K562 (cell line): ENCODE measurements around the gene FUNDC2. TPM values are rescaled to one million over a fixed set of nuclear protein-coding genes. Genes with fewer than 3 reads are reported as not detected.

Source experiments
- KHSRP ChIP-seq: fragments of 450-650 bp; IDR thresholded peaks from 2 replicates; pipeline ENCODE4 v1.6.1; 2017
- KLF1 ChIP-seq: fragments of 450-650 bp; IDR thresholded peaks from 2 replicates; pipeline ENCODE4 v1.6.1; 2016; ENCODE audit warnings: missing genetic modification characterization, missing compliant biosample characterization
- MEF2A ChIP-seq: IDR thresholded peaks from 2 replicates; pipeline ENCODE4 v1.6.1; 2011; ENCODE audit warnings: low read depth, mild to moderate bottlenecking, low read length, moderate library complexity; ENCODE audit not compliant: control insufficient read depth
- RAD51 ChIP-seq: fragments of 450-650 bp; IDR thresholded peaks from 2 replicates; pipeline ENCODE4 v1.7.1; 2016; ENCODE audit warnings: low read depth, mild to moderate bottlenecking, borderline replicate concordance
- SRSF3 ChIP-seq: fragments of 200-400 bp; formaldehyde crosslinking; IDR thresholded peaks from 2 replicates; pipeline ENCODE4 v1.6.1; 2016; ENCODE audit warnings: mild to moderate bottlenecking, low read length, moderate library complexity; ENCODE audit not compliant: insufficient read depth
- polyA plus RNA-seq, 8 experiments: library from polyadenylated mRNA; depleted of rRNA in 4 of 8; stranded (reverse) in 5 of 8; unstranded in 3 of 8; fragments of >200 nt; fragmentation: Nextera tagmentation in 2 of 8; fragmentation: Illumina TruSeq in 1 of 8; extraction: Ambion mirVana in 2 of 8; extraction: Trizol in 1 of 8; gene quantifications; 2 replicates each; pipeline versions ENCODE4 v1.2.1 to v1.2.3, GENCODE V29; 2011 to 2014; ENCODE audit warnings: inconsistent platforms in 1 of 8, missing spikeins in 1 of 8
- total RNA-seq, 7 experiments: library from RNA; depleted of rRNA in 6 of 7; stranded (reverse); fragments of >200 nt in 6 of 7; fragmentation: Illumina TruSeq in 2 of 7; extraction: Trizol in 2 of 7; gene quantifications; 2 replicates each; pipeline versions ENCODE4 v1.2.1 to v1.2.3, GENCODE V29; 2011 to 2021; ENCODE audit warnings: low replicate concordance in 1 of 7
- TF ChIP-seq, protein P1 (sequence below): fragments of 450-650 bp; IDR thresholded peaks from 2 replicates; pipeline ENCODE4 v1.6.1; 2016; ENCODE audit warnings: low read depth, mild to moderate bottlenecking, moderate library complexity
- TF ChIP-seq, protein P2 (sequence below): fragments of 250-450 bp; sonication (Bioruptor Pico); IDR thresholded peaks from 2 replicates; pipeline ENCODE4 v1.4.0; 2020; ENCODE audit warnings: mild to moderate bottlenecking
- TF ChIP-seq, protein P3 (sequence below): fragments of 200-600 bp; sonication (generic); IDR thresholded peaks from one replicate; pipeline ENCODE4 v1.6.1; 2012; ENCODE audit warnings: mild to moderate bottlenecking, low read depth, low read length, inconsistent platforms
- TF ChIP-seq, protein P4 (sequence below): fragments of 200-800 bp; sonication (Bioruptor generic); IDR thresholded peaks from 2 replicates; pipeline ENCODE4 v1.6.1; 2017; ENCODE audit warnings: missing genetic modification characterization, missing compliant biosample characterization
- TF ChIP-seq, protein P5 (sequence below): sonication (generic); formaldehyde crosslinking; IDR thresholded peaks from 2 replicates; pipeline ENCODE4 v1.8.0; 2022; ENCODE audit warnings: mild to moderate bottlenecking, missing genetic modification reagents

FUNDC2 gene
- total and polyA plus RNA-seq, 9 of the 15 experiments (the other 6 are each of a cell fraction or from before 2014, with no cell fraction given), result 50.6 to 235 (median 123) TPM

DNA sequence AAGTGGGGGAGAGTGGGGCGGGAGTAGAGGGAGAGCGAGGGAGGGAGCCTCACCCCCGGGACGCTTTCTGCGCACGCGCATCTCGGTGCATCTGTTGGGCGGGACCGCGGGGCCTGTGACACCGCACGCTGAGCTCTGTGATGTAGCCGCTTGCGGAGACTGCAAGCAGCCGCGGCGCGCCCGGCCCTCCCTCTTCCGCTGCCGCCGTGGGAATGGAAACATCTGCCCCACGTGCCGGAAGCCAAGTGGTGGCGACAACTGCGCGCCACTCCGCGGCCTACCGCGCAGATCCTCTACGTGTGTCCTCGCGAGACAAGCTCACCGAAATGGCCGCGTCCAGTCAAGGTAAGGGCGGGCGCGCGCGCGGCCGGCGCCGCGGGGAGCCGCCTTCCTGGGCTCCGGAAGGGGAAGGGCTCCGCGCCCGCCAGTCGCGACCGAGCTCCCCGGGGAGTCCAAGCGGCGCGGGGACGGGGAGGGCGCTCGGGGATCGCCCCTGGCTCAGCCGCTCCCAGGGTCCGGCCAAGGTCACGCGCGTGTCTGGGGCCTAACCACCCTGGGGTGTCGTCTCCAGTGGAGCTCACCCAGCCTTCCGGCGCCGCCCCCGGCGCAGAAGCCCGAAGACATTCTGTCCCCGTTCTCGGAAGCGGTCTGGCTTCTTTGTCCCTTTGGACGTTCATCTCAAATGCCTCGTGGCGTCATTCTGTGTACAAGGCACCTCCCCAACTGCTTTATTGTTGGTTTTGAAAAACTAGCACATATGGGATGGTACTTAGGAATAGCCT is at the start of gene FUNDC2 (continued):
- TF ChIP-seq, protein P1, sequence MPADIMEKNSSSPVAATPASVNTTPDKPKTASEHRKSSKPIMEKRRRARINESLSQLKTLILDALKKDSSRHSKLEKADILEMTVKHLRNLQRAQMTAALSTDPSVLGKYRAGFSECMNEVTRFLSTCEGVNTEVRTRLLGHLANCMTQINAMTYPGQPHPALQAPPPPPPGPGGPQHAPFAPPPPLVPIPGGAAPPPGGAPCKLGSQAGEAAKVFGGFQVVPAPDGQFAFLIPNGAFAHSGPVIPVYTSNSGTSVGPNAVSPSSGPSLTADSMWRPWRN, result no peak; the same call in 1 of the 2 replicates
- TF ChIP-seq KHSRP, result no peak
- TF ChIP-seq RAD51, result peak; percentile 77
- TF ChIP-seq SRSF3, result no peak
- TF ChIP-seq, protein P2, sequence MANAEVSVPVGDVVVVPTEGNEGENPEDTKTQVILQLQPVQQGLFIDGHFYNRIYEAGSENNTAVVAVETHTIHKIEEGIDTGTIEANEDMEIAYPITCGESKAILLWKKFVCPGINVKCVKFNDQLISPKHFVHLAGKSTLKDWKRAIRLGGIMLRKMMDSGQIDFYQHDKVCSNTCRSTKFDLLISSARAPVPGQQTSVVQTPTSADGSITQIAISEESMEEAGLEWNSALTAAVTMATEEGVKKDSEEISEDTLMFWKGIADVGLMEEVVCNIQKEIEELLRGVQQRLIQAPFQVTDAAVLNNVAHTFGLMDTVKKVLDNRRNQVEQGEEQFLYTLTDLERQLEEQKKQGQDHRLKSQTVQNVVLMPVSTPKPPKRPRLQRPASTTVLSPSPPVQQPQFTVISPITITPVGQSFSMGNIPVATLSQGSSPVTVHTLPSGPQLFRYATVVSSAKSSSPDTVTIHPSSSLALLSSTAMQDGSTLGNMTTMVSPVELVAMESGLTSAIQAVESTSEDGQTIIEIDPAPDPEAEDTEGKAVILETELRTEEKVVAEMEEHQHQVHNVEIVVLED, result peak; percentile 79
- TF ChIP-seq, protein P3, sequence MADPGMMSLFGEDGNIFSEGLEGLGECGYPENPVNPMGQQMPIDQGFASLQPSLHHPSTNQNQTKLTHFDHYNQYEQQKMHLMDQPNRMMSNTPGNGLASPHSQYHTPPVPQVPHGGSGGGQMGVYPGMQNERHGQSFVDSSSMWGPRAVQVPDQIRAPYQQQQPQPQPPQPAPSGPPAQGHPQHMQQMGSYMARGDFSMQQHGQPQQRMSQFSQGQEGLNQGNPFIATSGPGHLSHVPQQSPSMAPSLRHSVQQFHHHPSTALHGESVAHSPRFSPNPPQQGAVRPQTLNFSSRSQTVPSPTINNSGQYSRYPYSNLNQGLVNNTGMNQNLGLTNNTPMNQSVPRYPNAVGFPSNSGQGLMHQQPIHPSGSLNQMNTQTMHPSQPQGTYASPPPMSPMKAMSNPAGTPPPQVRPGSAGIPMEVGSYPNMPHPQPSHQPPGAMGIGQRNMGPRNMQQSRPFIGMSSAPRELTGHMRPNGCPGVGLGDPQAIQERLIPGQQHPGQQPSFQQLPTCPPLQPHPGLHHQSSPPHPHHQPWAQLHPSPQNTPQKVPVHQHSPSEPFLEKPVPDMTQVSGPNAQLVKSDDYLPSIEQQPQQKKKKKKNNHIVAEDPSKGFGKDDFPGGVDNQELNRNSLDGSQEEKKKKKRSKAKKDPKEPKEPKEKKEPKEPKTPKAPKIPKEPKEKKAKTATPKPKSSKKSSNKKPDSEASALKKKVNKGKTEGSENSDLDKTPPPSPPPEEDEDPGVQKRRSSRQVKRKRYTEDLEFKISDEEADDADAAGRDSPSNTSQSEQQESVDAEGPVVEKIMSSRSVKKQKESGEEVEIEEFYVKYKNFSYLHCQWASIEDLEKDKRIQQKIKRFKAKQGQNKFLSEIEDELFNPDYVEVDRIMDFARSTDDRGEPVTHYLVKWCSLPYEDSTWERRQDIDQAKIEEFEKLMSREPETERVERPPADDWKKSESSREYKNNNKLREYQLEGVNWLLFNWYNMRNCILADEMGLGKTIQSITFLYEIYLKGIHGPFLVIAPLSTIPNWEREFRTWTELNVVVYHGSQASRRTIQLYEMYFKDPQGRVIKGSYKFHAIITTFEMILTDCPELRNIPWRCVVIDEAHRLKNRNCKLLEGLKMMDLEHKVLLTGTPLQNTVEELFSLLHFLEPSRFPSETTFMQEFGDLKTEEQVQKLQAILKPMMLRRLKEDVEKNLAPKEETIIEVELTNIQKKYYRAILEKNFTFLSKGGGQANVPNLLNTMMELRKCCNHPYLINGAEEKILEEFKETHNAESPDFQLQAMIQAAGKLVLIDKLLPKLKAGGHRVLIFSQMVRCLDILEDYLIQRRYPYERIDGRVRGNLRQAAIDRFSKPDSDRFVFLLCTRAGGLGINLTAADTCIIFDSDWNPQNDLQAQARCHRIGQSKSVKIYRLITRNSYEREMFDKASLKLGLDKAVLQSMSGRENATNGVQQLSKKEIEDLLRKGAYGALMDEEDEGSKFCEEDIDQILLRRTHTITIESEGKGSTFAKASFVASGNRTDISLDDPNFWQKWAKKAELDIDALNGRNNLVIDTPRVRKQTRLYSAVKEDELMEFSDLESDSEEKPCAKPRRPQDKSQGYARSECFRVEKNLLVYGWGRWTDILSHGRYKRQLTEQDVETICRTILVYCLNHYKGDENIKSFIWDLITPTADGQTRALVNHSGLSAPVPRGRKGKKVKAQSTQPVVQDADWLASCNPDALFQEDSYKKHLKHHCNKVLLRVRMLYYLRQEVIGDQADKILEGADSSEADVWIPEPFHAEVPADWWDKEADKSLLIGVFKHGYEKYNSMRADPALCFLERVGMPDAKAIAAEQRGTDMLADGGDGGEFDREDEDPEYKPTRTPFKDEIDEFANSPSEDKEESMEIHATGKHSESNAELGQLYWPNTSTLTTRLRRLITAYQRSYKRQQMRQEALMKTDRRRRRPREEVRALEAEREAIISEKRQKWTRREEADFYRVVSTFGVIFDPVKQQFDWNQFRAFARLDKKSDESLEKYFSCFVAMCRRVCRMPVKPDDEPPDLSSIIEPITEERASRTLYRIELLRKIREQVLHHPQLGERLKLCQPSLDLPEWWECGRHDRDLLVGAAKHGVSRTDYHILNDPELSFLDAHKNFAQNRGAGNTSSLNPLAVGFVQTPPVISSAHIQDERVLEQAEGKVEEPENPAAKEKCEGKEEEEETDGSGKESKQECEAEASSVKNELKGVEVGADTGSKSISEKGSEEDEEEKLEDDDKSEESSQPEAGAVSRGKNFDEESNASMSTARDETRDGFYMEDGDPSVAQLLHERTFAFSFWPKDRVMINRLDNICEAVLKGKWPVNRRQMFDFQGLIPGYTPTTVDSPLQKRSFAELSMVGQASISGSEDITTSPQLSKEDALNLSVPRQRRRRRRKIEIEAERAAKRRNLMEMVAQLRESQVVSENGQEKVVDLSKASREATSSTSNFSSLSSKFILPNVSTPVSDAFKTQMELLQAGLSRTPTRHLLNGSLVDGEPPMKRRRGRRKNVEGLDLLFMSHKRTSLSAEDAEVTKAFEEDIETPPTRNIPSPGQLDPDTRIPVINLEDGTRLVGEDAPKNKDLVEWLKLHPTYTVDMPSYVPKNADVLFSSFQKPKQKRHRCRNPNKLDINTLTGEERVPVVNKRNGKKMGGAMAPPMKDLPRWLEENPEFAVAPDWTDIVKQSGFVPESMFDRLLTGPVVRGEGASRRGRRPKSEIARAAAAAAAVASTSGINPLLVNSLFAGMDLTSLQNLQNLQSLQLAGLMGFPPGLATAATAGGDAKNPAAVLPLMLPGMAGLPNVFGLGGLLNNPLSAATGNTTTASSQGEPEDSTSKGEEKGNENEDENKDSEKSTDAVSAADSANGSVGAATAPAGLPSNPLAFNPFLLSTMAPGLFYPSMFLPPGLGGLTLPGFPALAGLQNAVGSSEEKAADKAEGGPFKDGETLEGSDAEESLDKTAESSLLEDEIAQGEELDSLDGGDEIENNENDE, result no peak
- TF ChIP-seq KLF1 (tag), result peak; percentile 67; the same call in 1 of the 2 replicates
- TF ChIP-seq MEF2A, result no peak
- TF ChIP-seq, protein P4, sequence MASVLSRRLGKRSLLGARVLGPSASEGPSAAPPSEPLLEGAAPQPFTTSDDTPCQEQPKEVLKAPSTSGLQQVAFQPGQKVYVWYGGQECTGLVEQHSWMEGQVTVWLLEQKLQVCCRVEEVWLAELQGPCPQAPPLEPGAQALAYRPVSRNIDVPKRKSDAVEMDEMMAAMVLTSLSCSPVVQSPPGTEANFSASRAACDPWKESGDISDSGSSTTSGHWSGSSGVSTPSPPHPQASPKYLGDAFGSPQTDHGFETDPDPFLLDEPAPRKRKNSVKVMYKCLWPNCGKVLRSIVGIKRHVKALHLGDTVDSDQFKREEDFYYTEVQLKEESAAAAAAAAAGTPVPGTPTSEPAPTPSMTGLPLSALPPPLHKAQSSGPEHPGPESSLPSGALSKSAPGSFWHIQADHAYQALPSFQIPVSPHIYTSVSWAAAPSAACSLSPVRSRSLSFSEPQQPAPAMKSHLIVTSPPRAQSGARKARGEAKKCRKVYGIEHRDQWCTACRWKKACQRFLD (CRISPR knock-in tag), result no peak
- TF ChIP-seq, protein P5, sequence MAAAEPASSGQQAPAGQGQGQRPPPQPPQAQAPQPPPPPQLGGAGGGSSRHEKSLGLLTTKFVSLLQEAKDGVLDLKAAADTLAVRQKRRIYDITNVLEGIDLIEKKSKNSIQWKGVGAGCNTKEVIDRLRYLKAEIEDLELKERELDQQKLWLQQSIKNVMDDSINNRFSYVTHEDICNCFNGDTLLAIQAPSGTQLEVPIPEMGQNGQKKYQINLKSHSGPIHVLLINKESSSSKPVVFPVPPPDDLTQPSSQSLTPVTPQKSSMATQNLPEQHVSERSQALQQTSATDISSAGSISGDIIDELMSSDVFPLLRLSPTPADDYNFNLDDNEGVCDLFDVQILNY (CRISPR knock-in tag), result no peak
